Gastroesophageal sphincter (tissue), 4 donors: Measurements from ENCODE around the gene USPL1. TPM values are rescaled to one million over a fixed set of nuclear protein-coding genes. Genes with fewer than 3 reads are reported as not detected.
A peak's percentile ranks its signal among the peaks of the same experiment; 100 is the strongest.

Experiments used
- ATAC-seq: fragments of 150-250 bp; one replicate; pipeline ENCODE4 v1.9.1; 2016; ENCODE audit warnings: mild to moderate bottlenecking, moderate library complexity
- H3K27ac ChIP-seq, 4 donors: fragments of 200-600 bp; sonication (generic) in 3 of 4; 1 replicate in 3 of 4; 2 replicates in 1 of 4; pipeline ENCODE4 v1.5.1; 2016 to 2019
- H3K27me3 ChIP-seq: fragments of 200-600 bp; sonication (generic); one replicate; pipeline ENCODE4 v1.5.1; 2019
- H3K36me3 ChIP-seq, 2 donors: fragments of 200-600 bp; sonication (generic); one replicate each; pipeline ENCODE4 v1.5.1; 2019; ENCODE audit warnings: control low read depth in 1 of 2
- H3K4me1 ChIP-seq, 3 donors: fragments of 200-600 bp; sonication (generic); 1 replicate in 2 of 3; 2 replicates in 1 of 3; pipeline ENCODE4 v1.5.1; 2016 to 2019; ENCODE audit warnings: control low read depth in 2 of 3
- H3K4me3 ChIP-seq, 2 donors: fragments of 200-600 bp; sonication (generic); one replicate each; pipeline ENCODE4 v1.5.1; 2019; ENCODE audit warnings: mild to moderate bottlenecking in 1 of 2, moderate library complexity in 1 of 2
- H3K9me3 ChIP-seq, 3 donors: fragments of 200-600 bp; sonication (generic); one replicate each; pipeline ENCODE4 v1.5.1; 2017 to 2019; ENCODE audit warnings: control low read depth in 2 of 3
- CTCF ChIP-seq, 4 experiments: fragments of 200-600 bp in 2 of 4; fragments of 450-650 bp in 2 of 4; sonication (generic) in 1 of 4; IDR thresholded peaks; one replicate each; pipeline ENCODE4 v1.5.1; 2017 to 2019; ENCODE audit warnings: antibody characterized with exemption in 4 of 4, mild to moderate bottlenecking in 2 of 4, moderate library complexity in 2 of 4
- EP300 ChIP-seq: sonication (generic); formaldehyde crosslinking; IDR thresholded peaks from one replicate; pipeline ENCODE4 v1.6.1; 2017; ENCODE audit warnings: antibody characterized with exemption, mild to moderate bottlenecking
- POLR2A ChIP-seq, 2 donors: fragments of 450-650 bp; IDR thresholded peaks; one replicate each; pipeline ENCODE4 v1.6.1; 2017; ENCODE audit warnings: antibody characterized with exemption in 2 of 2, mild to moderate bottlenecking in 2 of 2, moderate library complexity in 1 of 2
- POLR2AphosphoS5 ChIP-seq: sonication (generic); formaldehyde crosslinking; IDR thresholded peaks from one replicate; pipeline ENCODE4 v1.6.1; 2017; ENCODE audit warnings: antibody characterized with exemption
- WGBS, 2 donors: methylation state at CpG; one replicate each; pipeline ENCODE4 v1.1.5; 2018; ENCODE audit warnings: low coverage in 1 of 2; 5-methylcytosine and 5-hydroxymethylcytosine counted together
- total RNA-seq, 4 donors: library from RNA; depleted of rRNA; stranded (reverse); fragments of >200 nt; gene quantifications; one replicate each; pipeline ENCODE4 v1.1.0, GENCODE V29; 2016

USPL1 gene
- total RNA-seq, 4 donors from 2014 or later, result 17.3 to 30.2 (median 23.5) TPM

- no peak overlapping the region for H3K27ac ChIP-seq
- no peaks in the 10 kb centered on the region for H3K36me3 ChIP-seq
- WGBS, 2 donors, result 35 to 52% methylated on average over 6 to 8 of the region's 9 CpGs
- H3K4me1 ChIP-seq, result peaks cover 0 to 13% (median 0%) of the 10 kb centered on the region in 3 donors
- TF ChIP-seq CTCF (IDR thresholded peaks at IDR 0.05), result peak in 3 of 4 experiments; percentile 43 to 73 (median 46)
- no peak for TF ChIP-seq POLR2A (IDR thresholded peaks at IDR 0.05)
- H3K27me3 ChIP-seq, result no peaks in the 10 kb centered on the region
- no peak overlapping the region for H3K4me3 ChIP-seq
- no peaks in the 10 kb centered on the region for H3K9me3 ChIP-seq
- peak; percentile 63 for ATAC-seq
These were observed 62.0 kb downstream of the USPL1 start for GRCh38 chr13:30679483-30680330.

DNA sequence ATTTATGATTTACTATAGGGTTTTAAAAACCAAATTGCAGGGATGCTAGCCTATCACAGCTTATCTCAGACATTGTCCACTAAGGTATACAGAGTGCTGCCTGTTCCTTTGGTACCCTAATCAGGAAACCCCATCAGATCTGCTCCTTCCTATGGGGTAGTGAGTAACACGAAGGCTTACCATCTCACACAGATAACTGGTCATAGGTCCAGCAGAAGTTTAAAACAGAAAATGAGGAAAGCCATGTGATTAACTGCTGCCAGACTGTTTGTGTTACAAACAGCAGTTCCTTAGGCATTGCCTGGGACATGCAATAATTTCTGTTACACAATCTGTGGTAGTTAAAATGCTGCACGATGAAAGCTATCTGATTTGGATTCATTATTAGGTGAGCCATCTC lies 64.1 kb downstream of the USPL1 start:
- Histone ChIP-seq H3K9me3 (no peaks in the 10 kb centered on the region), H3K27ac (peak overlapping the region in 2 of 4 donors; percentile 16 to 37), H3K4me3 (no peak overlapping the region), H3K36me3 (no peaks in the 10 kb centered on the region), H3K27me3 (no peaks in the 10 kb centered on the region), H3K4me1 (peaks cover 0 to 13% (median 0%) of the 10 kb centered on the region in 3 donors)
- WGBS, 2 donors, result 18 to 22% methylated on average over 2 of the region's 2 CpGs
- TF ChIP-seq POLR2AphosphoS5 (peak; percentile 27), CTCF (IDR thresholded peaks at IDR 0.05) (no peak)
- peak; percentile 63 for ATAC-seq

DNA sequence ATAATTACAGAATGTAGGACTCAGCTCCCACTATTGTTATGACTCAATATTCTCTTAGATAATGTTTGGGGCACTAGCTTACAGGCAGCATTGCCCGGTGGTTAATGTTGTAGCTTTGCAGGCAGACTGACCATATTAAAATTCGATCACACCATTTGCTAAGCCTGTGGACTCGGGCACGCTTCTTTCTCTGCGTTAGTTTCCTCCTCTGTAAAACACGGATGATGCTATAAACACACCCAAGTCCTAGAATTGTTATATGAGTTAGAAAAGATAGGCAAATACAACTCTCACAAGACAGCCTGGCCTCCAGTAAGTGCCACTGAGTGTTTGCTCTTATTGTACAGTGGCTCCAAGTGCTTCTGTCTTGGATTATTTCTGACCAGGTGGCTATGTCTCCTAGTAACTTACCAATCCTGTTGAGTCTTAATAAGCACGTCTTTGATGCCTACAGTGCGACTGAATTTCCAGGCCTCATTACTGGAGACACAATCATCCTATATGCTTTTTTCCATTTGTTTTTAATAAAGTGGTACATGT lies 67.7 kb downstream of the USPL1 start:
- 81 to 83% methylated on average over 8 of the region's 8 CpGs for WGBS, 2 donors

GRCh38 chr13:30685987-30686386 lies 68.3 kb downstream of the USPL1 start:
- TF ChIP-seq POLR2A (IDR thresholded peaks at IDR 0.05) (no peak), EP300 (no peak), POLR2AphosphoS5 (no peak), CTCF (IDR thresholded peaks at IDR 0.05) (no peak)
- H3K27ac ChIP-seq, result no peak overlapping the region
- 67 to 90% methylated on average over 1 of the region's 2 CpGs for WGBS, 2 donors
- H3K36me3 ChIP-seq, result no peaks in the 10 kb centered on the region
- ATAC-seq, result no peak
- H3K4me1 ChIP-seq, result peaks cover 0 to 18% (median 0%) of the 10 kb centered on the region in 3 donors
- H3K9me3 ChIP-seq, result no peaks in the 10 kb centered on the region
- no peaks in the 10 kb centered on the region for H3K27me3 ChIP-seq
- H3K4me3 ChIP-seq, result no peak overlapping the region

More for the DNA sequence above, 67.7 kb downstream of the USPL1 start:
- H3K4me3 ChIP-seq, result no peak overlapping the region
- H3K36me3 ChIP-seq, result no peaks in the 10 kb centered on the region
- no peaks in the 10 kb centered on the region for H3K27me3 ChIP-seq
- TF ChIP-seq CTCF (IDR thresholded peaks at IDR 0.05), result no peak
- TF ChIP-seq POLR2A (IDR thresholded peaks at IDR 0.05), result no peak
- no peak for TF ChIP-seq POLR2AphosphoS5
- no peak for TF ChIP-seq EP300
- H3K9me3 ChIP-seq, result no peaks in the 10 kb centered on the region
- ATAC-seq, result no peak
- H3K4me1 ChIP-seq, result peaks cover 0 to 13% (median 0%) of the 10 kb centered on the region in 3 donors
- H3K27ac ChIP-seq, result no peak overlapping the region

GRCh38 chr13:30687601-30688000 lies 69.9 kb downstream of the USPL1 start:
- no peak for TF ChIP-seq CTCF (IDR thresholded peaks at IDR 0.05)
- no peak for TF ChIP-seq POLR2A (IDR thresholded peaks at IDR 0.05)
- TF ChIP-seq POLR2AphosphoS5, result no peak
- no peak for TF ChIP-seq EP300
- Histone ChIP-seq H3K27ac (no peak overlapping the region), H3K4me3 (no peak overlapping the region), H3K4me1 (peaks cover 0 to 7% (median 0%) of the 10 kb centered on the region in 3 donors), H3K9me3 (no peaks in the 10 kb centered on the region), H3K27me3 (no peaks in the 10 kb centered on the region), H3K36me3 (no peaks in the 10 kb centered on the region)
- 74 to 86% methylated on average over 3 of the region's 3 CpGs for WGBS, 2 donors
- ATAC-seq, result no peak
